Fibroblast of lung (primary cell): ENCODE results near the gene PSTPIP2.

Experiments used
- CTCF ChIP-seq, 2 donors: IDR thresholded peaks in 1 of 2; conservative IDR thresholded peaks in 1 of 2; 1 replicate in 1 of 2; 2 replicates in 1 of 2; pipeline ENCODE4 v1.5.1; 2011 to 2012; ENCODE audit warnings: low read length in 2 of 2, control low read depth in 1 of 2, inconsistent platforms in 1 of 2, low read depth in 1 of 2, mild to moderate bottlenecking in 1 of 2
- EZH2 ChIP-seq: IDR thresholded peaks from 2 replicates; pipeline ENCODE4 v1.5.1; 2012; ENCODE audit warnings: low read length, control low read depth, mild to moderate bottlenecking; ENCODE audit errors: missing control alignments

DNA sequence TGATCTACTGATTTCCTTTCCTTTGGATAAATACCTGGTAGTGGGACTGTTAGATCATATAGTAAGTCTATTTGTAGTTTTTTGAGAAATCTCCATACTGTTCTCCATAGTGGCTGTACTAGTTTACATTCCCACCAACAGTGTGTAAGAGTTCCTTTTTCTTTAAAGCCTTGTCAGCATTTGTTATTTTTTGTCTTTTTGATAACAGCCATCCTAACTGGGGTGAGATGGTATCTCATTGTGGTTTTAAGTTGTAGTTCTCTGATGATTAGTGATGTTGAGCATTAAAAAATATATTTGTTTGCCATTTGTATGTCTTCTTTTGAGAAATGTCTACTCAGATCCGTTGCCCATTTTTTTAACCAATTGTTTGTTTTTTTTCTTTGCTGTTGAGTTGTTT lies 71.0 kb downstream of the PSTPIP2 start:
- TF ChIP-seq CTCF (conservative IDR thresholded peaks at IDR 0.05 in 1 of 2, IDR thresholded peaks at IDR 0.05 in 1 of 2; ENCODE audit: low read depth in 1 of 2, low read length in 2 of 2), result no peak
- TF ChIP-seq EZH2, result no peak
